Measurements from ENCODE around the gene CKS1B. TPM values are rescaled to one million over a fixed set of nuclear protein-coding genes. Genes with fewer than 3 reads are reported as not detected.

The CKS1B gene
- total RNA-seq, 1 experiment from 2014 or later, result 259 TPM

GRCh38 chr1:154956544-154956941 lies 17.9 kb upstream of the CKS1B start:
- BruUV-seq (replicated peaks), result no TSS peak
- H3K9me3 ChIP-seq, result no peaks in the 10 kb centered on the region
- POLR2A ChIA-PET, result interaction anchor here (1.4 to 3.5 kb wide), 4 partner anchors 14 to 27 kb away, joined by 5 to 34 read pairs (median 12); partner anchors contain the start of genes FLAD1, PMVK and SHC1
- CTCF ChIA-PET, result interaction anchor here (0.6 to 1.8 kb wide), 8 partner anchors 14 to 397 kb away, joined by 4 to 10 read pairs (median 6); partner anchors contain the start of gene SHC1
- peaks cover 3% of the 10 kb centered on the region for H3K36me3 ChIP-seq (ENCODE audit: control insufficient read depth, insufficient read depth, low read length)
- no peak for DNase-seq
- Mint-ChIP-seq H3K36me3 (ENCODE audit: insufficient read depth, unreplicated experiment) (peaks cover 33% of the 10 kb centered on the region), H3K4me1 (ENCODE audit: low read depth, unreplicated experiment) (peaks cover 16% of the 10 kb centered on the region), H3K9me3 (ENCODE audit: unreplicated experiment) (no peaks in the 10 kb centered on the region), H3K27me3 (ENCODE audit: insufficient read depth, unreplicated experiment) (no peaks in the 10 kb centered on the region), H3K4me3 (ENCODE audit: unreplicated experiment) (peak overlapping the region; percentile 80), H3K27ac (ENCODE audit: unreplicated experiment) (peak overlapping the region; percentile 79)
- H3K4me1 ChIP-seq, result peaks cover 15% of the 10 kb centered on the region
- peak overlapping the region; percentile 43 for H3K4me3 ChIP-seq (ENCODE audit: low read depth, low read length)
- intact Hi-C loops (cut with micrococcal nuclease; ENCODE audit: unreplicated experiment), result loop anchor here (5.0 kb wide), 1 partner anchor 106 kb away; the partner anchor contains the start of gene EFNA4
- TF ChIP-seq CTCF (IDR thresholded peaks at IDR 0.05; ENCODE audit: insufficient read depth in 1 of 2, low read depth in 1 of 2, low read length in 1 of 2, severe bottlenecking in 1 of 2, unreplicated experiment in 1 of 2), result no peak
- H3K27me3 ChIP-seq (replicated peaks; ENCODE audit: control insufficient read depth, insufficient read depth, low read length), result no peaks in the 10 kb centered on the region

- DNase-seq, result no peak
- H3K36me3 Mint-ChIP-seq (ENCODE audit: insufficient read depth, unreplicated experiment), result peaks cover 39% of the 10 kb centered on the region
- H3K9me3 Mint-ChIP-seq (ENCODE audit: unreplicated experiment), result no peaks in the 10 kb centered on the region
- ChIA-PET CTCF (interaction anchor here (1.7 to 1.8 kb wide), 3 partner anchors 37 to 60 kb away, joined by 5 to 8 read pairs (median 8); no protein-coding TSS in a partner anchor), POLR2A (interaction anchor here (2.6 to 3.5 kb wide), 2 partner anchors 16 to 21 kb away, joined by 19 to 34 read pairs; partner anchors contain the start of gene PMVK)
- Histone ChIP-seq H3K36me3 (ENCODE audit: control insufficient read depth, insufficient read depth, low read length) (peaks cover 3% of the 10 kb centered on the region), H3K4me1 (peaks cover 15% of the 10 kb centered on the region), H3K9me3 (no peaks in the 10 kb centered on the region), H3K4me3 (ENCODE audit: low read depth, low read length) (no peak overlapping the region), H3K27me3 (replicated peaks; ENCODE audit: control insufficient read depth, insufficient read depth, low read length) (no peaks in the 10 kb centered on the region)
- intact Hi-C loops (cut with micrococcal nuclease; ENCODE audit: unreplicated experiment), result loop anchor here (5.0 kb wide), 1 partner anchor 105 kb away; the partner anchor contains the start of gene EFNA4
- peaks cover 16% of the 10 kb centered on the region for H3K4me1 Mint-ChIP-seq (ENCODE audit: low read depth, unreplicated experiment)
- H3K27me3 Mint-ChIP-seq (ENCODE audit: insufficient read depth, unreplicated experiment), result no peaks in the 10 kb centered on the region
- TF ChIP-seq CTCF (IDR thresholded peaks at IDR 0.05; ENCODE audit: insufficient read depth in 1 of 2, low read depth in 1 of 2, low read length in 1 of 2, severe bottlenecking in 1 of 2, unreplicated experiment in 1 of 2), result no peak
- H3K4me3 Mint-ChIP-seq (ENCODE audit: unreplicated experiment), result peak overlapping the region; percentile 80
- no TSS peak for BruUV-seq (replicated peaks)
- peak overlapping the region; percentile 79 for H3K27ac Mint-ChIP-seq (ENCODE audit: unreplicated experiment)
Observed at GRCh38 chr1:154957091-154957657, 17.3 kb upstream of the CKS1B start.

- BruUV-seq (replicated peaks), result TSS peak; percentile 2
- intact Hi-C loops (cut with micrococcal nuclease; ENCODE audit: unreplicated experiment), result loop anchor here (5.0 kb wide), 1 partner anchor 104 kb away; the partner anchor contains the start of gene EFNA4
- H3K9me3 ChIP-seq, result no peaks in the 10 kb centered on the region
- Mint-ChIP-seq H3K27ac (ENCODE audit: unreplicated experiment) (no peak overlapping the region), H3K9me3 (ENCODE audit: unreplicated experiment) (no peaks in the 10 kb centered on the region), H3K4me3 (ENCODE audit: unreplicated experiment) (no peak overlapping the region), H3K4me1 (ENCODE audit: low read depth, unreplicated experiment) (peaks cover 16% of the 10 kb centered on the region), H3K36me3 (ENCODE audit: insufficient read depth, unreplicated experiment) (peaks cover 48% of the 10 kb centered on the region), H3K27me3 (ENCODE audit: insufficient read depth, unreplicated experiment) (no peaks in the 10 kb centered on the region)
- TF ChIP-seq CTCF (IDR thresholded peaks at IDR 0.05; ENCODE audit: insufficient read depth in 1 of 2, low read depth in 1 of 2, low read length in 1 of 2, severe bottlenecking in 1 of 2, unreplicated experiment in 1 of 2), result no peak
- POLR2A ChIA-PET, result interaction anchor here (3.5 kb wide), 1 partner anchor 15 kb away, joined by 34 read pairs; no protein-coding TSS in a partner anchor
- CTCF ChIA-PET, result no interaction called here
- H3K36me3 ChIP-seq (ENCODE audit: control insufficient read depth, insufficient read depth, low read length), result peaks cover 3% of the 10 kb centered on the region
- no peak for DNase-seq
- H3K4me1 ChIP-seq, result peaks cover 15% of the 10 kb centered on the region
- no peaks in the 10 kb centered on the region for H3K27me3 ChIP-seq (replicated peaks; ENCODE audit: control insufficient read depth, insufficient read depth, low read length)
- no peak overlapping the region for H3K4me3 ChIP-seq (ENCODE audit: low read depth, low read length)
Observed at GRCh38 chr1:154958036-154958435, 16.4 kb upstream of the CKS1B start.
